ENCODE results near the gene RAB13. TPM values are rescaled to one million over a fixed set of nuclear protein-coding genes. Genes with fewer than 3 reads are reported as not detected.

RAB13 gene
- total and polyA plus RNA-seq, 2 of the 13 experiments (the other 11 are each of a cell fraction or from before 2014, with no cell fraction given) = 15.9 to 24.7 TPM

- TF ChIP-seq KDM2A (CRISPR knock-in tag; IDR thresholded peaks at IDR 0.05; ENCODE audit: borderline replicate concordance, low read depth) (peak; percentile 46; the same call in 1 of the 2 replicates), CEBPG (CRISPR knock-in tag; IDR thresholded peaks at IDR 0.05) (peak; percentile 38; the same call in 1 of the 2 replicates), HOMEZ (CRISPR knock-in tag; IDR thresholded peaks at IDR 0.05; ENCODE audit: low read depth) (peak; percentile 80), PHF8 (CRISPR knock-in tag; IDR thresholded peaks at IDR 0.05) (0 out of 2 replicates have a peak, but pooled peaks have one; percentile 28), ZNF616 (CRISPR knock-in tag; IDR thresholded peaks at IDR 0.05; ENCODE audit: low read depth) (no peak), ZNF7 (CRISPR knock-in tag; IDR thresholded peaks at IDR 0.05) (no peak), ZNF383 (CRISPR knock-in tag; IDR thresholded peaks at IDR 0.05; ENCODE audit: borderline replicate concordance) (no peak), ARID4A (CRISPR knock-in tag; IDR thresholded peaks at IDR 0.05; ENCODE audit: borderline replicate concordance) (peak; percentile 73), SAP130 (CRISPR knock-in tag; IDR thresholded peaks at IDR 0.05; ENCODE audit: low read depth) (peak; percentile 95), SMYD3 (CRISPR knock-in tag; IDR thresholded peaks at IDR 0.05) (no peak), GABPB1 (CRISPR knock-in tag; IDR thresholded peaks at IDR 0.05) (0 out of 2 replicates have a peak, but pooled peaks have one; percentile 19), ZNF318 (CRISPR knock-in tag; IDR thresholded peaks at IDR 0.05) (no peak), ARID3A (IDR thresholded peaks at IDR 0.05; ENCODE audit: low read depth, low read length) (no peak), NFE2L1 (CRISPR knock-in tag; IDR thresholded peaks at IDR 0.05; ENCODE audit: borderline replicate concordance) (no peak)
Measured at GRCh38 chr1:153953859-153954365, 32.2 kb downstream of the RAB13 start (continued).
